ENCODE data around the gene TBXA2R. TPM values are rescaled to one million over a fixed set of nuclear protein-coding genes. Genes with fewer than 3 reads are reported as not detected.
"Not testable (repeated sequence)": the region's sequence is repeated elsewhere in the genome, so short reads cannot be mapped to it uniquely, and the experiment has no call there.

The TBXA2R gene
- total RNA-seq, 1 donor from 2014 or later = 1.9 TPM

GRCh38 chr19:3584036-3584802 is 22.5 kb downstream of the TBXA2R start:
- DNase-seq (ENCODE audit: extremely low read depth, low read depth, low spot score) = not testable (repeated sequence)

- not testable (repeated sequence) for DNase-seq (ENCODE audit: extremely low read depth, low read depth, low spot score)
These were observed 24.9 kb downstream of the TBXA2R start for GRCh38 chr19:3581792-3582191.

- DNase-seq (ENCODE audit: extremely low read depth, low read depth, low spot score) = no peak
These were observed 26.3 kb downstream of the TBXA2R start for GRCh38 chr19:3580156-3580934.

GRCh38 chr19:3578390-3578789 is 28.3 kb downstream of the TBXA2R start:
- no peak for DNase-seq (ENCODE audit: extremely low read depth, low read depth, low spot score)

- no peak for DNase-seq (ENCODE audit: extremely low read depth, low read depth, low spot score)
These were observed 28.8 kb downstream of the TBXA2R start for GRCh38 chr19:3577723-3578344.

GRCh38 chr19:3576696-3577443 is 29.8 kb downstream of the TBXA2R start:
- no peak for DNase-seq (ENCODE audit: extremely low read depth, low read depth, low spot score)

- no peak for DNase-seq (ENCODE audit: extremely low read depth, low read depth, low spot score)
These were observed 30.6 kb downstream of the TBXA2R start for GRCh38 chr19:3575949-3576673.

- no peak for DNase-seq (ENCODE audit: extremely low read depth, low read depth, low spot score)
These were observed 31.4 kb downstream of the TBXA2R start for GRCh38 chr19:3575260-3575741.

GRCh38 chr19:3573858-3574637 is 32.6 kb downstream of the TBXA2R start:
- no peak for DNase-seq (ENCODE audit: extremely low read depth, low read depth, low spot score)

- no peak for DNase-seq (ENCODE audit: extremely low read depth, low read depth, low spot score)
These were observed 33.4 kb downstream of the TBXA2R start for GRCh38 chr19:3573162-3573857.

- no peak for DNase-seq (ENCODE audit: extremely low read depth, low read depth, low spot score)
These were observed 33.9 kb downstream of the TBXA2R start, which contains the start of gene HMG20B for GRCh38 chr19:3572855-3573161. Gene HMG20B, plus strand, starts transcription at chr19:3572944. Its CDS starts 366 bp downstream, at chr19:3573310.

- DNase-seq (ENCODE audit: extremely low read depth, low read depth, low spot score) = no peak
These were observed 34.4 kb downstream of the TBXA2R start for GRCh38 chr19:3572132-3572854.

GRCh38 chr19:3570606-3571011 is 36.1 kb downstream of the TBXA2R start:
- no peak for DNase-seq (ENCODE audit: extremely low read depth, low read depth, low spot score)

GRCh38 chr19:3570042-3570441 is 36.6 kb downstream of the TBXA2R start:
- DNase-seq (ENCODE audit: extremely low read depth, low read depth, low spot score) = not testable (repeated sequence)

GRCh38 chr19:3565139-3565538 is 41.5 kb downstream of the TBXA2R start:
- DNase-seq (ENCODE audit: extremely low read depth, low read depth, low spot score) = no peak

- DNase-seq (ENCODE audit: extremely low read depth, low read depth, low spot score) = no peak
These were observed 42.8 kb downstream of the TBXA2R start for GRCh38 chr19:3563709-3564524.

All from glomerular endothelial cell (primary cell).